Heart left ventricle (tissue), 16 donors: ENCODE results near the gene NKAIN2. TPM values are rescaled to one million over a fixed set of nuclear protein-coding genes. Genes with fewer than 3 reads are reported as not detected.
A peak's percentile ranks its signal among the peaks of the same experiment; 100 is the strongest.

Source experiments
- ATAC-seq, 4 donors: fragments of 200-7000 bp; cut with Tn5 transposase; one replicate each; pipeline ENCODE4 v1.9.1; 2020 to 2022; ENCODE audit warnings: moderate library complexity in 4 of 4, mild to moderate bottlenecking in 3 of 4, moderate number of reproducible peaks in 1 of 4
- DNase-seq, 5 donors: peaks; one replicate each; pipeline ENCODE4 v3.0.0-alpha.2; 2020
- H3K27ac ChIP-seq, 12 donors: fragments of 200-600 bp; sonication (generic) in 4 of 12; one replicate each; pipeline versions ENCODE4 v1.5.0 to v1.8.0; 2016 to 2022; ENCODE audit warnings: mild to moderate bottlenecking in 2 of 12
- H3K27me3 ChIP-seq, 9 donors: fragments of 200-600 bp; sonication (generic) in 2 of 9; one replicate each; pipeline versions ENCODE4 v1.5.1 to v1.8.0; 2016 to 2022; ENCODE audit warnings: mild to moderate bottlenecking in 3 of 9
- H3K36me3 ChIP-seq, 9 donors: fragments of 200-600 bp; sonication (generic) in 2 of 9; one replicate each; pipeline versions ENCODE4 v1.5.0 to v1.8.0; 2018 to 2022; ENCODE audit warnings: mild to moderate bottlenecking in 2 of 9
- H3K4me1 ChIP-seq, 12 donors: fragments of 200-600 bp; sonication (generic) in 4 of 12; one replicate each; pipeline versions ENCODE4 v1.5.0 to v1.8.0; 2016 to 2022; ENCODE audit warnings: mild to moderate bottlenecking in 3 of 12
- H3K4me3 ChIP-seq, 12 donors: fragments of 200-600 bp; sonication (generic) in 4 of 12; one replicate each; pipeline versions ENCODE4 v1.5.0 to v1.8.0; 2017 to 2022; ENCODE audit warnings: mild to moderate bottlenecking in 9 of 12, moderate library complexity in 4 of 12
- H3K9me3 ChIP-seq, 12 donors: fragments of 200-600 bp; sonication (generic) in 4 of 12; one replicate each; pipeline versions ENCODE4 v1.5.0 to v1.8.0; 2016 to 2022; ENCODE audit warnings: mild to moderate bottlenecking in 1 of 12
- CTCF ChIP-seq, 12 donors: fragments of 200-600 bp; sonication (generic) in 4 of 12; IDR thresholded peaks; one replicate each; pipeline versions ENCODE4 v1.5.0 to v1.8.0; 2018 to 2022; ENCODE audit warnings: antibody characterized with exemption in 12 of 12, mild to moderate bottlenecking in 5 of 12
- POLR2A ChIP-seq, 2 donors: fragments of 450-650 bp; IDR thresholded peaks; one replicate each; pipeline ENCODE4 v1.6.1; 2017; ENCODE audit warnings: antibody characterized with exemption in 2 of 2, mild to moderate bottlenecking in 2 of 2, moderate library complexity in 2 of 2
- WGBS, 4 donors: extraction: QIAGEN DNeasy Blood & Tissue Kit in 2 of 4; methylation state at CpG; one replicate each; pipeline versions ENCODE4 v1.1.5 to v1.1.7; 2013 to 2018; 5-methylcytosine and 5-hydroxymethylcytosine counted together
- intact Hi-C, 10 donors: fragments of 100-400 bp; cut with DNase I; formaldehyde crosslinking; loops; one replicate each; pipeline versions ENCODE4 v1.11.1 to v1.14.2; 2022
- polyA plus RNA-seq, 2 donors: library from polyadenylated mRNA; stranded (reverse); fragments of 200-250 nt; gene quantifications; one replicate each; pipeline ENCODE4 v1.2.3, GENCODE V29; 2013
- total RNA-seq, 9 donors: library from RNA; depleted of rRNA in 2 of 9; stranded (reverse); fragments of >200 nt in 2 of 9; fragmentation: NEBNext Ultra II Directional in 3 of 9; extraction: Animal tissue kit (Norgen Biotek cat#: 25700) in 3 of 9; gene quantifications; one replicate each; pipeline versions ENCODE4 v1.1.0 to v1.2.4, GENCODE V29; 2016 to 2023
- donor health status: ischemic (EF 13 %, LVEDD 7.1; RV severe dilation, severe dysfunction).
- donor health status: healthy with polysubstance abuse.
- donor health status: DM: no; HTN: yes; CAD: no.
- donor health status: DM: no; HTN: no; CAD: no.
- donor health status: ischemic (EF 25% LVEDD 6.9; RV normal size, moderate dysfunction).
- donor health status: ischemic (EF 25% LVEDD 5.7; RV mildly dilated, moderate dysfunction).
- donor health status: healthy.
- donor health status: DM: yes; HTN: yes; CAD: no.
- donor health status: ischemic (EF 35%, LVEDD 5.7; RV mildly dilated, moderate dysfunction).
- donor health status: nonischemic (EF 11% LVEDD 7.7; RV severe dilation, severe dysfunction).
- donor health status: DM: yes; HTN: yes; CAD: no.
- donor health status: PGD.
- donor health status: ischemic (EF 29% LVEDD 5.4; RV normal size, mild dysfunction).
- donor health status: nonischemic (EF 23%, LVEDD 6.1; RV moderate dilation, normal function).

Gene NKAIN2
- total and polyA plus RNA-seq, 11 donors = 0.19 to 0.83 (median 0.33) TPM; not detected in 2

DNA sequence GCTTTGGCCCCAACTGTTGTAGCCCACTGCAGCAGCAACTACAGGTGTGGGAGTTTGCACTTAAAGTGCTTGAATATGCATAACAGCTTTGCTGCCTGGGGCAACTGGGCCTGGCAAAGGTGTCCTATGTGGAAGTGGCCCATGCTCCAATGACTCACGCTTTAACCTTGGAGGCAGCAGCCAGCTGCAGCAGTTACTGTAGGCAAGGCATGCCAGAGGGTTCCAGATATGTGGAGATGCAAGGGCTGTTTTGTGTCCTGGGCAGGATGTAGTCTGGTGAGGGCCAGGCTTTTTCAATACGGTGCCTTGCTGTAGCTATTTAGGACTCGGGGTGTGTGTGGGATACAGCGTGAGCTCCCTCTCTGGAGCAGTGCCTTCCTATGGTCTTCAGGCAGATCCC is 150.3 kb downstream of the NKAIN2 start:
- DNase-seq (peak in 1 of 5 donors; percentile 32), ATAC-seq (peak in 3 of 4 donors; percentile 34 to 86 (median 41))
- no peak for TF ChIP-seq CTCF (IDR thresholded peaks at IDR 0.05)
- TF ChIP-seq POLR2A (IDR thresholded peaks at IDR 0.05) = no peak
- 79 to 90% (median 83%) methylated on average over 4 of the region's 4 CpGs for WGBS, 4 donors
- H3K4me1 ChIP-seq = no peaks in the 10 kb centered on the region
- no peaks in the 10 kb centered on the region for H3K36me3 ChIP-seq
- H3K27me3 ChIP-seq = no peaks in the 10 kb centered on the region
- no peak overlapping the region for H3K27ac ChIP-seq
- peaks cover 0 to 36% (median 7%) of the 10 kb centered on the region in 12 donors for H3K9me3 ChIP-seq
- intact Hi-C loops = no loop called here
- no peak overlapping the region for H3K4me3 ChIP-seq

- no peak for TF ChIP-seq CTCF (IDR thresholded peaks at IDR 0.05)
- TF ChIP-seq POLR2A (IDR thresholded peaks at IDR 0.05) = no peak
- ATAC-seq (no peak), DNase-seq (no peak)
- no peak overlapping the region for H3K4me3 ChIP-seq
- H3K27ac ChIP-seq = no peak overlapping the region
- no peaks in the 10 kb centered on the region for H3K36me3 ChIP-seq
- H3K4me1 ChIP-seq = no peaks in the 10 kb centered on the region
- peaks cover 0 to 19% (median 6%) of the 10 kb centered on the region in 12 donors for H3K9me3 ChIP-seq
- H3K27me3 ChIP-seq = no peaks in the 10 kb centered on the region
- intact Hi-C loops = no loop called here
- 85 to 90% (median 88%) methylated on average over 5 of the region's 5 CpGs for WGBS, 4 donors
Measured at GRCh38 chr6:123956492-123957139, 153.0 kb downstream of the NKAIN2 start.

DNA sequence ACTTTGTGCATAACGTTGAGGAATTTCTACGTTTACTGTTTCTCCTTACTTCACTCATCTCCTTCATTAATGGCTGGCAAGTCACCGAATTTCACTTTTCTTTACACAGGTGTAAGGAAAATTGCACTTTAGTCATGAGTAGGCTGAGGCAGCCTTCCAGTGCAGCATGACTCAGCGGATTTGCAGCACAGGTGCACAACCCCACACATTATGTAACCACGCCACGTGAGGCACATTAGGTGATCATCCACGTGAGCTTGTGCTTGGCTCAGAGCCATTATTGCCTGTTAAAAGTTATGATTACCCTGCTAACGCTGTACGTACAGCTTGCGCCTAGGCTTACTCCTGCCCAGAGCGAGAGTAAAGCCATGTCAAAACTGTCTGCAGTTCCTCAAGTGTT is 158.8 kb downstream of the NKAIN2 start:
- H3K4me3 ChIP-seq = no peak overlapping the region
- no peak overlapping the region for H3K27ac ChIP-seq
- DNase-seq (peak in 1 of 5 donors; percentile 28), ATAC-seq (no peak)
- H3K4me1 ChIP-seq = peaks cover 0 to 4% (median 0%) of the 10 kb centered on the region in 12 donors
- TF ChIP-seq CTCF (IDR thresholded peaks at IDR 0.05) = no peak
- TF ChIP-seq POLR2A (IDR thresholded peaks at IDR 0.05) = no peak
- no peaks in the 10 kb centered on the region for H3K27me3 ChIP-seq
- 77 to 84% (median 81%) methylated on average over 11 of the region's 11 CpGs for WGBS, 4 donors
- H3K36me3 ChIP-seq = no peaks in the 10 kb centered on the region
- no peaks in the 10 kb centered on the region for H3K9me3 ChIP-seq
- intact Hi-C loops = loop anchor here in 4 of 10 donors (10.0 kb wide), 1 partner anchor 158 kb away; the partner anchor contains the start of gene NKAIN2 (in 4 of the 4)

DNA sequence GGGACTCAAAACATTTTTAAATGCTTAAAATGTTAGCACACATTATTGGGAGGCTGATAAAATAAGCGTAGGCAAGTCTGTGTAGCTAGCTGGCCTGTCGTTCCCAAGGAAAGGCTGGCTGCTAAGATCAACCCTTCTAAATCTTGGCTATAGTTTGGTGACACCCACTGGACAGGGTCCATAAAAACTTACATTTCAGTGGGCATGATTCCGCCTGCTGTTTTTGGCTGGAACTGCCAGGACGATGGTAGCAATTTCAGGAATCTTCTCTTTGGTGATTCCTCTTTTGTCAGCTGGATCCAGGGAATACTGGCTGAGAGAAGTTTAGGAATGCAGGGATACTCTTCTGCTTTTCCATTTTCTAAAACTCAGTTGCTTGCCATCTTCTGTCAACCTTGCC is 162.2 kb downstream of the NKAIN2 start:
- peaks cover 0 to 4% (median 0%) of the 10 kb centered on the region in 12 donors for H3K4me1 ChIP-seq
- H3K4me3 ChIP-seq = no peak overlapping the region
- intact Hi-C loops = loop anchor here in 7 of 10 donors (2.0 to 10.0 kb wide), 4 partner anchors 161 to 165 kb away; partner anchors contain the start of gene NKAIN2 (in 6 of the 7)
- DNase-seq (no peak), ATAC-seq (peak in 2 of 4 donors; percentile 62 to 65)
- TF ChIP-seq POLR2A (IDR thresholded peaks at IDR 0.05) (no peak), CTCF (IDR thresholded peaks at IDR 0.05) (peak in 9 of 12 donors; percentile 9 to 44 (median 28))
- H3K27me3 ChIP-seq = no peaks in the 10 kb centered on the region
- no peaks in the 10 kb centered on the region for H3K9me3 ChIP-seq
- WGBS, 4 donors = 17 to 34% (median 33%) methylated on average over 4 of the region's 4 CpGs
- H3K36me3 ChIP-seq = no peaks in the 10 kb centered on the region
- no peak overlapping the region for H3K27ac ChIP-seq
